Neural cell (in vitro differentiated cells): ENCODE results near the gene ACTRT2.

Experiments
- CTCF ChIP-seq: fragments of 450-650 bp; IDR thresholded peaks from 2 replicates; pipeline ENCODE4 v1.5.1; 2014; ENCODE audit warnings: antibody characterized with exemption, mild to moderate bottlenecking, moderate library complexity; ENCODE audit not compliant: poor library complexity, severe bottlenecking
- EP300 ChIP-seq: fragments of 450-650 bp; conservative IDR thresholded peaks from 2 replicates; pipeline ENCODE4 v1.6.1; 2014; ENCODE audit warnings: antibody characterized with exemption, mild to moderate bottlenecking, moderate library complexity; ENCODE audit not compliant: poor library complexity, severe bottlenecking
- EZH2 ChIP-seq: fragments of 200-600, 300-800 bp; shearing (Covaris generic), sonication (generic); IDR thresholded peaks from 2 replicates; pipeline ENCODE4 v1.6.1; 2014; ENCODE audit warnings: antibody characterized with exemption, low read length, borderline replicate concordance, mild to moderate bottlenecking; ENCODE audit not compliant: insufficient read depth, poor library complexity, severe bottlenecking
- POLR2AphosphoS5 ChIP-seq: IDR thresholded peaks from 2 replicates; pipeline ENCODE4 v1.6.1; 2012
- REST ChIP-seq: IDR thresholded peaks from 2 replicates; pipeline ENCODE4 v1.6.1; 2012; ENCODE audit warnings: borderline replicate concordance
- SMC3 ChIP-seq: fragments of 450-650 bp; conservative IDR thresholded peaks from 2 replicates; pipeline ENCODE4 v1.6.1; 2014; ENCODE audit warnings: antibody characterized with exemption, mild to moderate bottlenecking, moderate library complexity; ENCODE audit not compliant: poor library complexity
- TAF1 ChIP-seq: IDR thresholded peaks from 2 replicates; pipeline ENCODE4 v1.6.1; 2012; ENCODE audit warnings: low read depth

- no peak for TF ChIP-seq CTCF
- TF ChIP-seq TAF1: no peak
- TF ChIP-seq POLR2AphosphoS5: no peak
- no peak for TF ChIP-seq REST
- no peak for TF ChIP-seq SMC3
- TF ChIP-seq EZH2: no peak
- TF ChIP-seq EP300: no peak
These were observed 32.1 kb upstream of the ACTRT2 start for GRCh38 chr1:2989185-2989584.
